ENCODE measurements around the gene IL9R.
"Not testable (repeated sequence)": the region's sequence is repeated elsewhere in the genome, so short reads cannot be mapped to it uniquely, and the experiment has no call there.

Gene IL9R

DNA sequence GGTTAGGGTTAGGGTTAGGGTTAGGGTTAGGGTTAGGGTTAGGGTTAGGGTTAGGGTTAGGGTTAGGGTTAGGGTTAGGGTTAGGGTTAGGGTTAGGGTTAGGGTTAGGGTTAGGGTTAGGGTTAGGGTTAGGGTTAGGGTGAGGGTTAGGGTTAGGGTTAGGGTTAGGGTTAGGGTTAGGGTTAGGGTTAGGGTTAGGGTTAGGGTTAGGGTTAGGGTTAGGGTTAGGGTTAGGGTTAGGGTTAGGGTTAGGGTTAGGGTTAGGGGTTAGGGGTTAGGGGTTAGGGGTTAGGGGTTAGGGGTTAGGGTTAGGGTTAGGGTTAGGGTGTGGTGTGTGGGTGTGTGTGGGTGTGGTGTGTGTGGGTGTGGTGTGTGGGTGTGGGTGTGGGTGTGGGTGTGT lies 33.0 kb downstream of the IL9R start:
- not testable (repeated sequence) for DNase-seq (ENCODE audit: low spot score)
